HepG2 (cell line): ENCODE data around the gene UBAP1. TPM values are rescaled to one million over a fixed set of nuclear protein-coding genes. Genes with fewer than 3 reads are reported as not detected.

Source experiments
- ATAC-seq: fragments of 200-7000 bp; cut with Tn5 transposase; 3 replicates; pipeline ENCODE4 v1.9.1; 2020; ENCODE audit warnings: mild to moderate bottlenecking, moderate library complexity
- BruUV-seq: library from RNA; stranded (reverse); fragments of 400-500 nt; replicated peaks from 2 replicates; lab custom pipeline; 2021; lab: Mats Ljungman, UMichigan
- CTCF ChIA-PET: fragments of 300-600 bp; formaldehyde crosslinking; extraction: SDS; loops from one replicate; lab custom pipeline; 2021; ENCODE audit warnings: low total read pairs, inconsistent platforms, low intra/inter-chr PET ratio; lab: Yijun Ruan, JAX
- POLR2A ChIA-PET: fragments of 350-600 bp; sonication (Branson Sonifier 250); formaldehyde crosslinking; loops from one replicate; lab custom pipeline; 2020; ENCODE audit warnings: antibody characterized with exemption, inconsistent platforms; lab: Yijun Ruan, JAX
- DNase-seq: peaks from one replicate; pipeline ENCODE4 v3.0.0-alpha.2; 2015; ENCODE audit warnings: low spot score
- FAIRE-seq: peaks from 3 replicates; lab custom pipeline; 2011; peaks lifted over from hg19 to GRCh38; lab: Jason Lieb, UNC
- H2AFZ ChIP-seq: one replicate; pipeline ENCODE4 v1.6.1; 2011; ENCODE audit warnings: low read length, inconsistent platforms
- H3K27ac ChIP-seq: fragments of 300-600 bp; 3 replicates; pipeline ENCODE4 v1.8.0; 2011; ENCODE audit warnings: mixed run types, mild to moderate bottlenecking, mixed read lengths, low read length, inconsistent platforms; ENCODE audit not compliant: insufficient read depth; ENCODE audit errors: extremely low read length
- H3K27me3 ChIP-seq, 2 experiments: fragments of 200-600 bp in 1 of 2; 2 replicates in 1 of 2; 3 replicates in 1 of 2; pipeline versions ENCODE4 v1.6.0 to v1.8.0; 2011; ENCODE audit warnings: low read length in 2 of 2, mild to moderate bottlenecking in 2 of 2, moderate library complexity in 2 of 2, inconsistent platforms in 1 of 2; ENCODE audit not compliant: insufficient read depth in 2 of 2, control insufficient read depth in 1 of 2
- H3K36me3 ChIP-seq, 2 experiments: fragments of 200-600 bp in 1 of 2; replicated peaks in 1 of 2; 2 replicates in 1 of 2; 3 replicates in 1 of 2; pipeline versions ENCODE4 v1.5.1 to v1.8.0; 2011; ENCODE audit warnings: low read length in 2 of 2, inconsistent platforms in 1 of 2; ENCODE audit not compliant: insufficient read depth in 2 of 2, control insufficient read depth in 1 of 2
- H3K4me1 ChIP-seq: 2 replicates; pipeline ENCODE4 v1.5.1; 2012; ENCODE audit warnings: low read length, inconsistent platforms; ENCODE audit not compliant: insufficient read depth
- H3K4me2 ChIP-seq: 2 replicates; pipeline ENCODE4 v1.6.0; 2011; ENCODE audit warnings: low read depth, low read length, inconsistent platforms
- H3K4me3 ChIP-seq, 3 experiments: fragments of 200-600 bp in 1 of 3; sonication (generic), shearing (Covaris generic) in 1 of 3; replicated peaks in 1 of 3; 2 replicates each; pipeline ENCODE4 v1.5.1; 2011 to 2016; ENCODE audit warnings: low read length in 3 of 3, inconsistent platforms in 2 of 3, low read depth in 2 of 3, mild to moderate bottlenecking in 2 of 3, control low read depth in 1 of 3, mixed read lengths in 1 of 3; ENCODE audit not compliant: insufficient read depth in 1 of 3
- H3K79me2 ChIP-seq: one replicate; pipeline ENCODE4 v1.6.1; 2011; ENCODE audit warnings: low read length, inconsistent platforms; ENCODE audit not compliant: insufficient read depth
- H3K9ac ChIP-seq: 2 replicates; pipeline ENCODE4 v1.6.0; 2011; ENCODE audit warnings: mild to moderate bottlenecking, low read depth, low read length, inconsistent platforms; ENCODE audit not compliant: insufficient read depth
- H3K9me3 ChIP-seq: 2 replicates; pipeline ENCODE4 v1.5.1; 2012; ENCODE audit warnings: mild to moderate bottlenecking, low read length
- H4K20me1 ChIP-seq: 2 replicates; pipeline ENCODE4 v1.6.0; 2011; ENCODE audit warnings: inconsistent platforms, mild to moderate bottlenecking, low read length, moderate library complexity; ENCODE audit not compliant: insufficient read depth
- BRCA1 ChIP-seq: sonication (generic); formaldehyde crosslinking; IDR thresholded peaks from 2 replicates; pipeline ENCODE4 v1.4.0; 2020; ENCODE audit warnings: missing genetic modification reagents
- KLF11 ChIP-seq: IDR thresholded peaks from 2 replicates; pipeline ENCODE4 v1.6.1; 2016; ENCODE audit warnings: missing compliant biosample characterization
- NR3C1 ChIP-seq: sonication (generic); formaldehyde crosslinking; IDR thresholded peaks from 2 replicates; pipeline ENCODE4 v1.4.0; 2020; ENCODE audit warnings: missing genetic modification reagents
- PLRG1 ChIP-seq: fragments of 450-650 bp; conservative IDR thresholded peaks from 2 replicates; pipeline ENCODE4 v1.6.1; 2016
- SALL2 ChIP-seq: sonication (generic); formaldehyde crosslinking; IDR thresholded peaks from 2 replicates; pipeline ENCODE4 v1.8.1; 2023; ENCODE audit warnings: mild to moderate bottlenecking, missing genetic modification reagents, inconsistent platforms
- TAF15 ChIP-seq: fragments of 200-400 bp; formaldehyde crosslinking; IDR thresholded peaks from one replicate; pipeline ENCODE4 v1.6.1; 2018; ENCODE audit warnings: mild to moderate bottlenecking, low read depth, low read length; ENCODE audit not compliant: poor library complexity, severe bottlenecking
- ZNF333 ChIP-seq: sonication (generic); formaldehyde crosslinking; IDR thresholded peaks from 2 replicates; pipeline ENCODE4 v1.4.0; 2020; ENCODE audit warnings: mild to moderate bottlenecking, missing genetic modification reagents, borderline replicate concordance
- ZNF382 ChIP-seq: sonication (generic); formaldehyde crosslinking; IDR thresholded peaks from 2 replicates; pipeline ENCODE4 v1.5.0; 2020; ENCODE audit warnings: missing genetic modification reagents, mild to moderate bottlenecking, borderline replicate concordance
- ZNF468 ChIP-seq: sonication (generic); formaldehyde crosslinking; IDR thresholded peaks from 2 replicates; pipeline ENCODE4 v1.8.0; 2022; ENCODE audit warnings: mild to moderate bottlenecking, moderate library complexity, missing genetic modification reagents
- ZNF850 ChIP-seq: sonication (generic); formaldehyde crosslinking; conservative IDR thresholded peaks from 2 replicates; pipeline ENCODE4 v1.9.0; 2021; ENCODE audit warnings: mild to moderate bottlenecking, missing genetic modification reagents
- WGBS: methylation state at CpG from one replicate; pipeline ENCODE4 v1.1.6; 2017; ENCODE audit warnings: low lambda C conversion rate; 5-methylcytosine and 5-hydroxymethylcytosine counted together
- in situ Hi-C: cut with HindIII; loops from 2 replicates; pipeline ENCODE4 v1.10.0; 2017; ENCODE audit warnings: low pct_unique_long_range_greater_than_20kb; ENCODE audit not compliant: extremely low pct_ligation_motif_present
- intact Hi-C: fragments of 100-400 bp; cut with micrococcal nuclease; formaldehyde crosslinking; loops from one replicate; pipeline ENCODE4 v1.10.0; 2022; ENCODE audit not compliant: unreplicated experiment
- polyA plus RNA-seq, 8 experiments: library from polyadenylated mRNA; depleted of rRNA in 3 of 8; stranded (reverse) in 7 of 8; unstranded in 1 of 8; fragments of >200 nt; fragmentation: Illumina TruSeq in 4 of 8; extraction: Trizol in 4 of 8; gene quantifications; 2 replicates each; pipeline versions ENCODE4 v1.2.1 to v1.2.3, GENCODE V29; 2011 to 2016; ENCODE audit warnings: low read depth in 4 of 8, missing spikeins in 1 of 8, mixed read lengths in 1 of 8; ENCODE audit not compliant: insufficient read depth in 1 of 8
- total RNA-seq, 5 experiments: library from RNA; depleted of rRNA; stranded (reverse); fragments of >200 nt; fragmentation: Illumina TruSeq; extraction: Trizol; gene quantifications; 2 replicates each; pipeline ENCODE4 v1.2.3, GENCODE V29; 2016; ENCODE audit warnings: low read depth in 1 of 5
- TF ChIP-seq, protein P1 (sequence below): sonication (generic); formaldehyde crosslinking; IDR thresholded peaks from 2 replicates; pipeline ENCODE4 v1.4.0; 2020; ENCODE audit warnings: missing genetic modification reagents
- TF ChIP-seq, protein P2 (sequence below): sonication (generic); formaldehyde crosslinking; IDR thresholded peaks from 2 replicates; pipeline ENCODE4 v1.5.1; 2020; ENCODE audit warnings: mild to moderate bottlenecking, missing genetic modification reagents, moderate library complexity
- TF ChIP-seq, protein P3 (sequence below): sonication (generic); formaldehyde crosslinking; IDR thresholded peaks from 2 replicates; pipeline ENCODE4 v1.4.0; 2020; ENCODE audit warnings: missing genetic modification reagents

Gene UBAP1
- total and polyA plus RNA-seq, 2 of the 13 experiments (the other 11 are each of a cell fraction or from before 2014, with no cell fraction given), result 19.5 to 40.5 TPM

DNA sequence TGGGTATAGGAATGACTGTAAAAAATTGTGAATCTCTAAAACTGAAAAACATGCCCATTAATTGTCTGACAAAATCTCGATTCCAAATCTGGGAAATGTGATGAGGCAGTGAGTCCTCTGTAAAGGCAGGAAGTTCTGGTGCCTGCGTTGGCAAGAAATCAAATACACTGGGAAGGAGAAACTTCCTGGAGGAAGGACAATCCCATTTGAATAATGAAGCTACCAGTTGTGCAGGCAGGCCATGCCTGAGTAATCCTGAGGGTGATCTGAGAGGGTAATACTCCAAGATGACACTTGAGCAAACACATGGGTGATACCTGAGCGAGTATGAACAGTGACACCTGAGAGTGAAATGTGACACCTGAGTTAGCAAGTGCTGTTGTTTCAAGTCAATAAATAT, 100.6 kb downstream of the UBAP1 start:
- no peak for FAIRE-seq
- H3K9ac ChIP-seq, result no peak overlapping the region

More for the DNA sequence above, 100.6 kb downstream of the UBAP1 start:
- no peak for TF ChIP-seq KLF11 (CRISPR knock-in tag)
- TF ChIP-seq SALL2 (CRISPR knock-in tag), result no peak
- TF ChIP-seq ZNF333 (CRISPR knock-in tag), result no peak
- no peak for TF ChIP-seq ZNF468 (CRISPR knock-in tag)
- no peak for TF ChIP-seq NR3C1 (CRISPR knock-in tag)
- TF ChIP-seq, protein P1, sequence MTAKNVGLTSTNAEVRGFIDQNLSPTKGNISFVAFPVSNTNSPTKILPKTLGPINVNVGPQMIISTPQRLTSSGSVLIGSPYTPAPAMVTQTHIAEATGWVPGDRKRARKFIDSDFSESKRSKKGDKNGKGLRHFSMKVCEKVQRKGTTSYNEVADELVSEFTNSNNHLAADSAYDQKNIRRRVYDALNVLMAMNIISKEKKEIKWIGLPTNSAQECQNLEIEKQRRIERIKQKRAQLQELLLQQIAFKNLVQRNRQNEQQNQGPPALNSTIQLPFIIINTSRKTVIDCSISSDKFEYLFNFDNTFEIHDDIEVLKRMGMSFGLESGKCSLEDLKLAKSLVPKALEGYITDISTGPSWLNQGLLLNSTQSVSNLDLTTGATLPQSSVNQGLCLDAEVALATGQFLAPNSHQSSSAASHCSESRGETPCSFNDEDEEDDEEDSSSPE (CRISPR knock-in tag), result no peak
- TF ChIP-seq, protein P2, sequence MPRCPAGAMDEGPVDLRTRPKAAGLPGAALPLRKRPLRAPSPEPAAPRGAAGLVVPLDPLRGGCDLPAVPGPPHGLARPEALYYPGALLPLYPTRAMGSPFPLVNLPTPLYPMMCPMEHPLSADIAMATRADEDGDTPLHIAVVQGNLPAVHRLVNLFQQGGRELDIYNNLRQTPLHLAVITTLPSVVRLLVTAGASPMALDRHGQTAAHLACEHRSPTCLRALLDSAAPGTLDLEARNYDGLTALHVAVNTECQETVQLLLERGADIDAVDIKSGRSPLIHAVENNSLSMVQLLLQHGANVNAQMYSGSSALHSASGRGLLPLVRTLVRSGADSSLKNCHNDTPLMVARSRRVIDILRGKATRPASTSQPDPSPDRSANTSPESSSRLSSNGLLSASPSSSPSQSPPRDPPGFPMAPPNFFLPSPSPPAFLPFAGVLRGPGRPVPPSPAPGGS (CRISPR knock-in tag), result no peak
- TF ChIP-seq, protein P3, sequence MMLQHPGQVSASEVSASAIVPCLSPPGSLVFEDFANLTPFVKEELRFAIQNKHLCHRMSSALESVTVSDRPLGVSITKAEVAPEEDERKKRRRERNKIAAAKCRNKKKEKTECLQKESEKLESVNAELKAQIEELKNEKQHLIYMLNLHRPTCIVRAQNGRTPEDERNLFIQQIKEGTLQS, result no peak
- no peak for TF ChIP-seq BRCA1 (CRISPR knock-in tag)
- TF ChIP-seq ZNF850, result no peak
- TF ChIP-seq TAF15, result no peak
- no peak for TF ChIP-seq PLRG1
- no peak for TF ChIP-seq ZNF382 (CRISPR knock-in tag)
- no peak overlapping the region for H3K4me3 ChIP-seq
- H3K27me3 ChIP-seq, result no peaks in the 10 kb centered on the region
- H2AFZ ChIP-seq, result no peak overlapping the region
- H3K4me1 ChIP-seq, result 0 out of 2 replicates have a peak, but pooled peaks cover 6% of the 10 kb centered on the region
- H3K9me3 ChIP-seq, result no peaks in the 10 kb centered on the region
- H4K20me1 ChIP-seq, result no peaks in the 10 kb centered on the region
- in situ Hi-C loops, result no loop called here
- no peaks in the 10 kb centered on the region for H3K36me3 ChIP-seq
- WGBS, result 87% methylated on average over 3 of the region's 3 CpGs
- H3K4me2 ChIP-seq, result no peak overlapping the region
- H3K27ac ChIP-seq, result no peak overlapping the region
- DNase-seq (no peak), ATAC-seq (no peak)
- H3K79me2 ChIP-seq, result no peaks in the 10 kb centered on the region
- ChIA-PET CTCF (no interaction called here), POLR2A (no interaction called here)
- intact Hi-C loops, result no loop called here
- no TSS peak for BruUV-seq
